Prostate gland (tissue), 2 donors: ENCODE data around the gene ZNF664. TPM values are rescaled to one million over a fixed set of nuclear protein-coding genes. Genes with fewer than 3 reads are reported as not detected.

Source experiments
- DNase-seq: peaks from one replicate; pipeline ENCODE4 v3.0.0-alpha.2; 2019; ENCODE audit warnings: low spot score
- H3K27ac ChIP-seq, 2 donors: fragments of 200-600 bp; sonication (generic); 2 replicates each; pipeline ENCODE4 v1.5.1; 2017 to 2019
- H3K27me3 ChIP-seq: fragments of 200-600 bp; sonication (generic); replicated peaks from 2 replicates; pipeline ENCODE4 v1.5.1; 2019; ENCODE audit not compliant: insufficient read depth
- H3K36me3 ChIP-seq, 2 donors: fragments of 200-600 bp; sonication (generic); 1 replicate in 1 of 2; 2 replicates in 1 of 2; pipeline versions ENCODE4 v1.5.1 to v1.8.1; 2017 to 2019
- H3K4me1 ChIP-seq: fragments of 200-600 bp; sonication (generic); replicated peaks from 2 replicates; pipeline ENCODE4 v1.5.1; 2019
- H3K4me3 ChIP-seq, 2 donors: fragments of 200-600 bp; sonication (generic); 2 replicates each; pipeline ENCODE4 v1.5.1; 2017 to 2019
- H3K9me3 ChIP-seq: fragments of 200-600 bp; sonication (generic); 2 replicates; pipeline ENCODE4 v1.5.1; 2017
- CTCF ChIP-seq, 4 experiments: fragments of 200-600 bp in 2 of 4; fragments of 450-650 bp in 2 of 4; sonication (generic) in 2 of 4; IDR thresholded peaks; 1 replicate in 3 of 4; 2 replicates in 1 of 4; pipeline ENCODE4 v1.5.1; 2016 to 2019; ENCODE audit warnings: antibody characterized with exemption in 4 of 4, mild to moderate bottlenecking in 2 of 4, moderate library complexity in 2 of 4
- POLR2A ChIP-seq: fragments of 450-650 bp; IDR thresholded peaks from one replicate; pipeline ENCODE4 v1.6.1; 2016; ENCODE audit warnings: antibody characterized with exemption, mild to moderate bottlenecking
- POLR2AphosphoS5 ChIP-seq: sonication (generic); formaldehyde crosslinking; IDR thresholded peaks from one replicate; pipeline ENCODE4 v1.6.1; 2017; ENCODE audit warnings: antibody characterized with exemption
- WGBS: methylation state at CpG from one replicate; pipeline ENCODE4 v1.1.5; 2018; 5-methylcytosine and 5-hydroxymethylcytosine counted together
- intact Hi-C: fragments of 100-400 bp; cut with DNase I; formaldehyde crosslinking; loops from one replicate; pipeline ENCODE4 v1.14.2; 2022
- total RNA-seq, 2 donors: library from RNA; depleted of rRNA; stranded (reverse); fragments of >200 nt; gene quantifications; one replicate each; pipeline ENCODE4 v1.1.0, GENCODE V29; 2016

ZNF664 gene
- total RNA-seq, 2 donors from 2014 or later = 59.4 to 70.5 TPM

- Histone ChIP-seq H3K36me3 (no peaks in the 10 kb centered on the region), H3K9me3 (no peaks in the 10 kb centered on the region), H3K27me3 (no peaks in the 10 kb centered on the region), H3K27ac (no peak overlapping the region), H3K4me3 (no peak overlapping the region), H3K4me1 (peaks cover 2% of the 10 kb centered on the region)
- DNase-seq = no peak
- intact Hi-C loops = no loop called here
- TF ChIP-seq POLR2A (no peak), CTCF (IDR thresholded peaks at IDR 0.05) (no peak), POLR2AphosphoS5 (no peak)
- WGBS = 88% methylated on average over 7 of the region's 7 CpGs
Measured at GRCh38 chr12:123976227-123976826, 3.3 kb downstream of the ZNF664 start.

GRCh38 chr12:123979566-123979965 is 6.6 kb downstream of the ZNF664 start:
- Histone ChIP-seq H3K36me3 (no peaks in the 10 kb centered on the region), H3K27ac (no peak overlapping the region), H3K9me3 (no peaks in the 10 kb centered on the region), H3K27me3 (no peaks in the 10 kb centered on the region), H3K4me1 (no peaks in the 10 kb centered on the region), H3K4me3 (no peak overlapping the region)
- TF ChIP-seq POLR2AphosphoS5 (no peak), CTCF (IDR thresholded peaks at IDR 0.05) (no peak), POLR2A (no peak)
- DNase-seq = no peak
- WGBS = 90% methylated on average over 6 of the region's 6 CpGs
- intact Hi-C loops = no loop called here

- H3K9me3 ChIP-seq = no peaks in the 10 kb centered on the region
- no peak for TF ChIP-seq CTCF (IDR thresholded peaks at IDR 0.05)
- no peaks in the 10 kb centered on the region for H3K36me3 ChIP-seq
- H3K4me1 ChIP-seq = no peaks in the 10 kb centered on the region
- H3K27ac ChIP-seq = no peak overlapping the region
- intact Hi-C loops = loop anchor here (5.0 kb wide), 1 partner anchor 75 kb away; no protein-coding TSS in a partner anchor
- no peak for DNase-seq
- no peak overlapping the region for H3K4me3 ChIP-seq
- H3K27me3 ChIP-seq = no peaks in the 10 kb centered on the region
- 85% methylated on average over 7 of the region's 7 CpGs for WGBS
Measured at GRCh38 chr12:123982269-123982668, 9.3 kb downstream of the ZNF664 start.

- Histone ChIP-seq H3K27ac (no peak overlapping the region), H3K9me3 (no peaks in the 10 kb centered on the region), H3K27me3 (no peaks in the 10 kb centered on the region), H3K4me3 (no peak overlapping the region), H3K4me1 (no peaks in the 10 kb centered on the region), H3K36me3 (no peaks in the 10 kb centered on the region)
- intact Hi-C loops = loop anchor here (5.0 kb wide), 1 partner anchor 77 kb away; no protein-coding TSS in a partner anchor
- peak; percentile 27 for DNase-seq
- no peak for TF ChIP-seq POLR2A
- peak in 3 of 4 experiments; percentile 51 to 57 (median 52) for TF ChIP-seq CTCF (IDR thresholded peaks at IDR 0.05)
- WGBS = 49% methylated on average over 7 of the region's 7 CpGs
Measured at GRCh38 chr12:123983822-123984485, 10.9 kb downstream of the ZNF664 start.

GRCh38 chr12:123984903-123985302 is 11.9 kb downstream of the ZNF664 start:
- no peak overlapping the region for H3K27ac ChIP-seq
- H3K9me3 ChIP-seq = no peaks in the 10 kb centered on the region
- no peaks in the 10 kb centered on the region for H3K36me3 ChIP-seq
- no peaks in the 10 kb centered on the region for H3K4me1 ChIP-seq
- H3K27me3 ChIP-seq = no peaks in the 10 kb centered on the region
- TF ChIP-seq POLR2A (no peak), POLR2AphosphoS5 (no peak), CTCF (IDR thresholded peaks at IDR 0.05) (no peak)
- WGBS = 79% methylated on average over 4 of the region's 4 CpGs
- intact Hi-C loops = loop anchor here (5.0 kb wide), 1 partner anchor 78 kb away; no protein-coding TSS in a partner anchor
- no peak overlapping the region for H3K4me3 ChIP-seq
- no peak for DNase-seq
